A549 (cell line): Measurements from ENCODE around the gene ANKFN1. TPM values are rescaled to one million over a fixed set of nuclear protein-coding genes. Genes with fewer than 3 reads are reported as not detected.

Experiments used
- ATAC-seq, 2 experiments: fragments of 200-7000 bp in 1 of 2; fragments of >200 bp in 1 of 2; cut with Nextera tagmentation in 1 of 2; cut with Tn5 transposase in 1 of 2; 3 replicates each; pipeline versions ENCODE4 v1.8.0 to v1.9.1; 2018 to 2020; ENCODE audit warnings: mild to moderate bottlenecking in 1 of 2, moderate library complexity in 1 of 2
- CTCF ChIA-PET: fragments of 300-600 bp; sonication (Branson Sonifier 250); formaldehyde crosslinking; extraction: SDS; loops from one replicate; lab custom pipeline; 2021; ENCODE audit warnings: antibody characterized with exemption, inconsistent platforms; lab: Yijun Ruan, JAX
- POLR2A ChIA-PET: fragments of 350-600 bp; formaldehyde crosslinking; extraction: SDS; loops from one replicate; lab custom pipeline; 2021; ENCODE audit warnings: antibody characterized with exemption, inconsistent platforms; lab: Yijun Ruan, JAX
- DNase-seq, 2 experiments: peaks; one replicate each; pipeline versions ENCODE4 v3.0.0 to v3.0.0-alpha.2; 2011 to 2016; ENCODE audit warnings: low read depth in 1 of 2, low spot score in 1 of 2
- FAIRE-seq: peaks from 2 replicates; lab custom pipeline; 2011; peaks lifted over from hg19 to GRCh38; lab: Jason Lieb, UNC
- H3K27ac ChIP-seq, 2 experiments: fragments of >200 bp; sonication (Bioruptor Twin); formaldehyde crosslinking; 3 replicates each; pipeline ENCODE4 v1.5.1; 2016 to 2017
- H3K4me1 ChIP-seq: fragments of >200 bp; sonication (Bioruptor Twin); formaldehyde crosslinking; 3 replicates; pipeline ENCODE4 v1.6.1; 2016
- H3K4me2 ChIP-seq: fragments of >200 bp; sonication (Bioruptor Twin); formaldehyde crosslinking; 3 replicates; pipeline ENCODE4 v1.6.1; 2016
- H3K4me3 ChIP-seq: fragments of >200 bp; sonication (Bioruptor Twin); formaldehyde crosslinking; 3 replicates; pipeline ENCODE4 v1.5.1; 2016
- H3K9me3 ChIP-seq: fragments of >200 bp; sonication (Bioruptor Twin); formaldehyde crosslinking; 3 replicates; pipeline ENCODE4 v1.6.1; 2016
- ATOH8 ChIP-seq: fragments of 250-450 bp; sonication (Bioruptor Pico); IDR thresholded peaks from 2 replicates; pipeline ENCODE4 v1.5.0; 2020; ENCODE audit warnings: low read depth, mild to moderate bottlenecking, moderate library complexity
- CHD2 ChIP-seq: fragments of 150-350 bp; IDR thresholded peaks from 2 replicates; pipeline ENCODE4 v1.6.1; 2014; ENCODE audit warnings: low read length; ENCODE audit not compliant: partially characterized antibody
- CTCF ChIP-seq: fragments of >200 bp; sonication (Bioruptor Twin); formaldehyde crosslinking; IDR thresholded peaks from 3 replicates; pipeline ENCODE4 v1.5.1; 2016
- E2F6 ChIP-seq: IDR thresholded peaks from 2 replicates; pipeline ENCODE4 v1.6.1; 2012; ENCODE audit warnings: low read depth, borderline replicate concordance
- ELK1 ChIP-seq: fragments of 150-350 bp; IDR thresholded peaks from 2 replicates; pipeline ENCODE4 v1.6.1; 2014; ENCODE audit warnings: low read depth, mild to moderate bottlenecking, low read length
- ESRRA ChIP-seq: fragments of 150-350 bp; IDR thresholded peaks from 2 replicates; pipeline ENCODE4 v1.6.1; 2014; ENCODE audit warnings: mild to moderate bottlenecking, low read length, borderline replicate concordance
- HOXA7 ChIP-seq: fragments of 250-450 bp; sonication (Bioruptor Pico); IDR thresholded peaks from 2 replicates; pipeline ENCODE4 v1.5.0; 2020; ENCODE audit warnings: mild to moderate bottlenecking, moderate library complexity
- HOXB13 ChIP-seq: fragments of 250-450 bp; sonication (Bioruptor Pico); IDR thresholded peaks from 2 replicates; pipeline ENCODE4 v1.5.0; 2020; ENCODE audit warnings: low read depth, mild to moderate bottlenecking, moderate library complexity
- HOXB5 ChIP-seq: fragments of 250-450 bp; sonication (Bioruptor Pico); IDR thresholded peaks from 2 replicates; pipeline ENCODE4 v1.5.0; 2020; ENCODE audit warnings: mild to moderate bottlenecking, moderate library complexity
- JUNB ChIP-seq: fragments of >200 bp; sonication (Bioruptor Twin); formaldehyde crosslinking; IDR thresholded peaks from 2 replicates; pipeline ENCODE4 v1.6.1; 2016
- KDM1A ChIP-seq: fragments of 200-600 bp; sonication (generic); IDR thresholded peaks from 2 replicates; pipeline ENCODE4 v1.6.1; 2016; ENCODE audit warnings: low read depth, mild to moderate bottlenecking
- MAFK ChIP-seq: fragments of 450-650 bp; IDR thresholded peaks from 2 replicates; pipeline ENCODE4 v1.6.1; 2014; ENCODE audit not compliant: partially characterized antibody
- MAZ ChIP-seq: fragments of 150-350 bp; IDR thresholded peaks from 2 replicates; pipeline ENCODE4 v1.6.1; 2014; ENCODE audit warnings: antibody characterized with exemption, low read depth, low read length, borderline replicate concordance
- NPAS2 ChIP-seq: fragments of 250-450 bp; sonication (Bioruptor Pico); IDR thresholded peaks from 2 replicates; pipeline ENCODE4 v1.8.0; 2022; ENCODE audit warnings: mild to moderate bottlenecking, moderate library complexity, borderline replicate concordance
- POLR2AphosphoS2 ChIP-seq: conservative IDR thresholded peaks from 2 replicates; pipeline ENCODE4 v1.6.1; 2012; ENCODE audit warnings: low read length, improper control_type of control experiment, inconsistent platforms
- RAD21 ChIP-seq, 2 experiments: fragments of >200 bp in 1 of 2; sonication (Bioruptor Twin) in 1 of 2; formaldehyde crosslinking in 1 of 2; IDR thresholded peaks in 1 of 2; conservative IDR thresholded peaks in 1 of 2; 2 replicates in 1 of 2; 3 replicates in 1 of 2; pipeline ENCODE4 v1.6.1; 2012 to 2018; ENCODE audit warnings: inconsistent platforms in 1 of 2
- REST ChIP-seq: fragments of 200-600 bp; sonication (generic); IDR thresholded peaks from 2 replicates; pipeline ENCODE4 v1.6.1; 2016; ENCODE audit warnings: antibody characterized with exemption, mild to moderate bottlenecking, moderate library complexity
- RNF2 ChIP-seq: fragments of 200-600 bp; sonication (generic); IDR thresholded peaks from 2 replicates; pipeline ENCODE4 v1.6.1; 2016; ENCODE audit warnings: low read depth, mild to moderate bottlenecking, antibody characterized with exemption, moderate library complexity, borderline replicate concordance
- USF2 ChIP-seq: fragments of 450-650 bp; IDR thresholded peaks from 2 replicates; pipeline ENCODE4 v1.6.1; 2014; ENCODE audit warnings: antibody characterized with exemption
- ZC3H11A ChIP-seq: fragments of 450-650 bp; IDR thresholded peaks from 2 replicates; pipeline ENCODE4 v1.6.1; 2014; ENCODE audit warnings: antibody characterized with exemption, mild to moderate bottlenecking
- ZNF302 ChIP-seq: fragments of 250-450 bp; sonication (Bioruptor Pico); IDR thresholded peaks from 2 replicates; pipeline ENCODE4 v1.9.0; 2021; ENCODE audit warnings: inconsistent platforms, mild to moderate bottlenecking, moderate library complexity
- WGBS: methylation state at CpG from one replicate; pipeline ENCODE4 v1.1.6; 2017; ENCODE audit errors: missing lambda C conversion rate; 5-methylcytosine and 5-hydroxymethylcytosine counted together
- polyA plus RNA-seq, 4 experiments: library from polyadenylated mRNA; depleted of rRNA in 3 of 4; stranded (reverse); fragments of >200 nt; fragmentation: RNase III in 1 of 4; extraction: RNeasy Plus Mini Kit Qiagen cat#74134 plus additional on column Dnase treatment in 1 of 4; gene quantifications; 2 replicates in 3 of 4; 3 replicates in 1 of 4; pipeline ENCODE4 v1.2.3, GENCODE V29; 2011 to 2017
- TF ChIP-seq, protein P1 (sequence below): IDR thresholded peaks from 2 replicates; pipeline ENCODE4 v1.6.1; 2012

ANKFN1 gene
- polyA plus RNA-seq, 2 of the 4 experiments (the other 2 are of a cell fraction), result 0.37 TPM; not detected in 1

DNA sequence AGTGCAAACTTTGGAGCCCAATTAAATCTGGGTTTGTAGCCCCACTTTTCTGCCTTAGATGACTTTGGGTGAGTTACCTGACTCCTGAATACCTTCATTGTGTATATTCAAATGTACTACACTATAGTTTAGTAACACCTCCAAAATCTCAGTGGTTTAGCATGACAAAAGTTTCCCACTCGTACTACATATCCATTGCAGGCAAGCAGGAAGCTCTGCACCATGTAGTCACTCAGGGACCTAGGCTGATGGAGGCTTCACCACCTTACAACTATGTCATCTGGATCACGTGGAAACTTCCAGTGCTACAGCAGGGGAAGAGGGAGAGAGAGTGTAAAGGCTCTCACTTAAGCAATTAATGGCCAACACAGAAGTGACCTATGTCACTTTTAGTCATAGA lies 14.2 kb downstream of the ANKFN1 start (continued):
- no peak for TF ChIP-seq USF2
- no peak for TF ChIP-seq ZNF302 (CRISPR knock-in tag)
- TF ChIP-seq, all 56 proteins: peak for 0

- no peak overlapping the region for H3K4me3 ChIP-seq
- DNase-seq (no peak), FAIRE-seq (no peak), ATAC-seq (no peak)
- no peaks in the 10 kb centered on the region for H3K4me1 ChIP-seq
- 40% methylated on average over 3 of the region's 3 CpGs for WGBS
- no peaks in the 10 kb centered on the region for H3K9me3 ChIP-seq
- ChIA-PET POLR2A (no interaction called here), CTCF (no interaction called here)
- no peak overlapping the region for H3K27ac ChIP-seq
- H3K4me2 ChIP-seq, result no peak overlapping the region
- TF ChIP-seq ZC3H11A (no peak), RNF2 (no peak), POLR2AphosphoS2 (no peak), REST (no peak), ELK1 (no peak), NPAS2 (no peak), RAD21 (conservative IDR thresholded peaks at IDR 0.05 in 1 of 2, IDR thresholded peaks at IDR 0.05 in 1 of 2) (no peak), MAFK (no peak), KDM1A (no peak), HOXB5 (CRISPR knock-in tag) (no peak), CTCF (no peak), HOXA7 (CRISPR knock-in tag) (no peak)
- TF ChIP-seq, protein P1, sequence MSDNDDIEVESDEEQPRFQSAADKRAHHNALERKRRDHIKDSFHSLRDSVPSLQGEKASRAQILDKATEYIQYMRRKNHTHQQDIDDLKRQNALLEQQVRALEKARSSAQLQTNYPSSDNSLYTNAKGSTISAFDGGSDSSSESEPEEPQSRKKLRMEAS, result no peak
- TF ChIP-seq, all 56 proteins: peak for 0
Observed at GRCh38 chr17:56169621-56170020, 16.3 kb downstream of the ANKFN1 start.

DNA sequence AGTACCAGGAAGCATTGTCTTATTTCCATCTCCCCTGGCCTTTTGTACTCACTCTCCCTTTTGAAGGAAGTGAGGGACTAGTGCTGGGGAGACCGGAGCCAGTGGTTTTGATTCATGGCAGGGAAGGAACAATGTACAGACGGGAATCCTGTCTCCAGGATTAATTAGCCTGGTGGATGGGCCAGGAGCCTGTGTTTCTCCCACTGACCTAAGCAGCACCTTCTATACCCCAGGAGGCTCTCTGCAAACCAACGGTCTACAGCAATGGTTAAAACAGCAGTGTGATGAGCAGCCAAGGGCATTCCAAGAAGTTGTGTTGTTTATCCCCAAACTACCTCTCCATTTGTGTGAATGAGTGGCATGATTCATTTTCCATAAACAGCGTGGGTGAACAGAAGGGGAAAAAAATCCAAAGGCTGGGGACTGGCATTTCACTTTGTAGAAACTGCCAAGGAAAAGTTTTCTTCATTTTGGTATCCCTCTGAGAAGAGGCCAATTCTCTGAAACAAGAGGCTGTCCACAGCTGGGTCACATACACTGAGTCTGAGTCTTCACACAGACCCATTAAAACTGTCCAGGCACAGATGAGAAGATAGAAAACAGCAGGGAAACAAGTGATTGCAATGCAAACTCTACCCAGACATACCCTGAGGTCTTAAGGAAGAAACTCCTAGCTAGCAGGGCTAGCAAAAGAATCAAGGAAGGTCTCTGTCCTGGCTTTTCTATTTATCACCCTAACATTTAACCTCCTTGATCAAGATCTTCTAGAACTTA lies 18.1 kb downstream of the ANKFN1 start:
- H3K27ac ChIP-seq, result no peak overlapping the region
- ATAC-seq, result no peak
- H3K4me3 ChIP-seq, result no peak overlapping the region
- WGBS, result 19% methylated on average over 4 of the region's 4 CpGs
- FAIRE-seq, result no peak
- no peak for DNase-seq
- ChIA-PET CTCF (no interaction called here), POLR2A (no interaction called here)
- peaks cover 3% of the 10 kb centered on the region; the same call in 1 of the 3 replicates for H3K4me1 ChIP-seq
- no peaks in the 10 kb centered on the region for H3K9me3 ChIP-seq
- no peak overlapping the region for H3K4me2 ChIP-seq
- no peak for TF ChIP-seq RNF2
- no peak for TF ChIP-seq CHD2
- TF ChIP-seq ESRRA, result no peak
- TF ChIP-seq MAZ, result no peak
- TF ChIP-seq POLR2AphosphoS2, result no peak
- no peak for TF ChIP-seq ZNF302 (CRISPR knock-in tag)
- TF ChIP-seq USF2, result no peak
- no peak for TF ChIP-seq ATOH8 (CRISPR knock-in tag)
- no peak for TF ChIP-seq HOXB13
- TF ChIP-seq E2F6, result no peak
- no peak for TF ChIP-seq NPAS2
- no peak for TF ChIP-seq JUNB
